ENCODE data around the gene ARHGAP24.
"Not testable (repeated sequence)": the region's sequence is repeated elsewhere in the genome, so short reads cannot be mapped to it uniquely, and the experiment has no call there.

The ARHGAP24 gene

DNA sequence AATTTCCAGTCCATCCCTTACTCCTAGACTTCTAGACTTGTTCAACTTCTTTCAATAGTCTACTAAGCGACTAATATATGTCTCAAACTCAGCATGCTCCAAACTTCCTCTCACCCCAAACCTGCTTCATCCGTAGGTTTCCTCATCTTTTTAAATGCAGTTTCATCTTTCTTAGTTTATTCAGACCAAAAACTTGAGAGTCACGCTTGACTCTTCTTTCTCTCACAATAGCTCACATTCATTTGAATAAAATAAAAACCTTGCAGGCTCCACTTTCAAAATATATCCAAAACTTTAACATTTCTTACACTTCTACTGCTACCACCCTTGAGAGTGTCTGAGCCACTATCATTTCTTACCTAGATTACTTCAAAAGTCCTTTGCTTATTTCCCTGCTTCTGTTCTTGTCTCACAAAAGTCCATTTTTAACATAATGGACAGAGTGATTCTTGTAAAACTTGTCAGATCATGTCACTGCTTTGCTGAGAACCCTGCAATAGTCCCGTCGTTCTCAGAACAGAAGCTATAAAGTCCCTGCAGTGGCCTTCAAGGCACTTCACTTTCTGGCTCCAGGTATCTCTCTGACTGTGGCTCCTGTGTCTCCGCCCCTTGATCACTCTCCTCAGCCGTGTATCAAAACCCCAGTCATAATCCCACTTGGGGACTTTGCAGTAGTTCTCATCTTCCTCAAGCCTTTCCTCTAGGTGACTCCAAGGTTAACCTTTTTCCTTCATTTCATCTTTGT lies 167.6 kb downstream of the ARHGAP24 start:
- no peak for DNase-seq (ENCODE audit: low read depth in 1 of 2, low spot score in 1 of 2)

DNA sequence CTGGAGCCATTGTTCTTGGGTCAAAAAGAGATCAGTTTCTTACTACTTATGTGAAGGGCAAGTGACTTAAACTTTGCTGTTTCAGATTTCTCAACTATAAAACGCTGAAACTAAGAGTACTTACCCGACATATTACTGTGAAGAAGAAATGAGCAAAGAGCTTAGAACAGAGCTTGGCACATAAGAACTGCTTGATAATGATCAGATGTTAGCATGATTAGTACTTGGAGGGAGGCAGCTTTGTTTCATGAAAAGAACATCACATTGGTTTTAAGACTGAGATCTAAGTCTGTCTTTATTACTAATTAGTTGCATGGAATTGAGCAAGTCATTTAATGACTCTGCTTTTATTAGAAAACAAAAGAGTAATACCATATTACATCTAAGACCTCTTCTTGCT lies 169.1 kb downstream of the ARHGAP24 start:
- no peak for DNase-seq (ENCODE audit: low read depth in 1 of 2, low spot score in 1 of 2)

DNA sequence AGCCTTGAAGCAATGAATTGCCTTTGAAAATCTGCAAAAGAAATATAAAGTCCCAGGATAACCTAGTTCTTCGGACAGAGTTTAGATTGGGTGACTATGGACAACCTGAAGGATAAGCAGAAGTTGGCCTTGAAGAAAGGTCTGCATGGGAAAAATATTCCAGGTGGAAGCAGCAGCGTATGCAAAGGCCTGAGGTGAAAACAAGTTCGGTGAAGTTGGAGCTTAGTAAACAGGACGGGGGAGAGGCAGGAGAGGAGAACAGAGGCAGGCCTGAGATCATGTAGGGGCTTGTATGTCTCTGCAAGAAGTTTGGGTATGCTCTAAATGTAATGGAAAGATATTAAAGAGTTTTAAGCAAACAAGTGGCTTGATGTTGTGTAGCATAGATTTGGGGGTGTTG lies 176.0 kb downstream of the ARHGAP24 start:
- no peak for DNase-seq (ENCODE audit: low read depth in 1 of 2, low spot score in 1 of 2)

DNA sequence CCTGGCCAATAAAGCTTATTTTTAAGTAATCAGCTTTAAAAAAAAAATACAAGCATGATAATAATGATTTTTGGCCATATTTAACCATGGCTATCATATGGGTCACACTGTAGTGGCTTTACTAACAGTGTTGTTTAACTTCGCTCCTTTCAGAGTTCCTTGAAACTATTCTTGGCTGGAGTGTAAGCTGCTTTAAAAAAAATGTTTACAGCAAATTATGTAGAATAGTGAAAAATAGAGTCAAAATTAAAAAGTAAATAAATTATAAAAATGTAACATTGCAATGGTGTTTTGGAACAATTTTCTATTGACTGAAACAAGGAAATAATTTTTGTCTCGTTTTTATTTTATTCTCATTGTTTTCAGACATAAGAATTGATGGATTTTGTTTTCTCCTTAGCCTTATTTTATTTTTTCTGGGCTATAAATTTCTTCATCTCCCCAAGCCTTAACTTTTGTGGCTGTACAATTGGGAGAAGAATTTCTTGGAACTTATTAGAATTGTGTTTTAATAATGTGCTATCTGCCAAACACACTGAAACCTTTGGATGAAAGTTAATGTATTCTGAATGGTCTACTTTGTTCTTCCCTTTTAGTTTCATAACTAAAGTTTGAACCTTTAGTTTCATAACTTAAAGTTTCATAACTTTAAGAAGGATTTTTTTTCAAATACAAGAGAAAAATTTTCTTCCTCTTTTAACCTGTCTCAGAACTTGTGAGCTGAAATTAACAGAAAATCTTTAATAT lies 182.0 kb downstream of the ARHGAP24 start:
- DNase-seq (ENCODE audit: low read depth in 1 of 2, low spot score in 1 of 2), result no peak

- no peak for DNase-seq (ENCODE audit: low read depth in 1 of 2, low spot score in 1 of 2)
These were observed 184.0 kb downstream of the ARHGAP24 start for GRCh38 chr4:85658766-85659439.

GRCh38 chr4:85659610-85660218 lies 184.8 kb downstream of the ARHGAP24 start:
- DNase-seq (ENCODE audit: low read depth in 1 of 2, low spot score in 1 of 2), result no peak

DNA sequence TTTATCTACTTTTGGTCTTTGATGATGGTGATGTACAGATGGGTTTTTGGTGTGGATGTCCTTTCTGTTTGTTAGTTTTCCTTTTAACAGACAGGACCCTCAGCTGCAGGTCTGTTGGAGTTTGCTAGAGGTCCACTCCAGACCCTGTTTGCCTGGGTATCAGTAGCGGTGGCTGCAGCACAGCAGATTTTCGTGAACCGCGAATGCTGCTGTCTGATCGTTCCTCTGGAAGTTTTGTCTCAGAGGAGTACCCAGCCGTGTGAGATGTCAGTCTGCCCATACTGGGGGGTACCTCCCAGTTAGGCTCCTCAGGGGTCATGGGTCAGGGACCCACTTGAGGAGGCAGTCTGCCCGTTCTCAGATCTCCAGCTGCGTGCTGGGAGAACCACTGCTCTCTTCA lies 191.7 kb downstream of the ARHGAP24 start:
- DNase-seq (ENCODE audit: low read depth in 1 of 2, low spot score in 1 of 2), result not testable (repeated sequence)

DNA sequence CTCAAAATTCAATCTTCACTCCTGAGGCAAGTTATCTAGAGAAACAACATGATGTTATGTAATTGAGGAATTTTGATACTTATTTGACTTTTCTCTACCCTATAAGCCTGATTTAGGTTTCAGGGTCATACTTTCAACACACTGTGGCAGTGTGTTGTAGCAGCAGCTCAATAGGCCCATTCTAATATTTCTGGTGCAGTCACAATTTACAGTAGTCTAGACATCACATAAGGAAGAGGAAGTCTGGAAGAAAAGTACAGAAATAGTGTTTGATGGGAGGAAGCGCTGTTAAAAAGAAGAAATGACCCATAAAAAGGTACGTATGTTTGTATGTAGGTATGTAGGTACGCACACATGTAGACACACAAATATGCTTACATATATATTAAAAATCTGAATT lies 194.3 kb downstream of the ARHGAP24 start:
- DNase-seq (ENCODE audit: low read depth in 1 of 2, low spot score in 1 of 2), result no peak

GRCh38 chr4:85669992-85670548 lies 195.1 kb downstream of the ARHGAP24 start:
- no peak for DNase-seq (ENCODE audit: low read depth in 1 of 2, low spot score in 1 of 2)

DNA sequence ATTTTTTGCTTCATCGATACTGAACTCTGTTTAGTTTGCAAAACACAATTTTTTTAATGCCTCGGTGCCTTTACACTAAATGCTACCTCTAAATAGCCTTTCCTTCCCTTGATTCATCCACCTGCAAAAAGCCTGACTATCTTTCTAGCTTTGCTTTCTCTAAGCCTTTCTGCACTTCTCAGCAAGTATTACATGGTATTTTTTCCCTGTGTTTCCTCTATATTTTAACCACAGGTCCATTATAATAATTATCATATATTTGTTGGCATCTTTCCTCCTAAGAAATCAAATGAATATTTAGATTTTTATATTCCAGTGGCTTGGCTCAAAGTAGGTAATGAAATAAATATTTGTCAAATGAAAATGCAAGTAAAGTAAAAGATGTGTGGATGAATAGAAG lies 196.2 kb downstream of the ARHGAP24 start:
- DNase-seq (ENCODE audit: low read depth in 1 of 2, low spot score in 1 of 2), result no peak

DNA sequence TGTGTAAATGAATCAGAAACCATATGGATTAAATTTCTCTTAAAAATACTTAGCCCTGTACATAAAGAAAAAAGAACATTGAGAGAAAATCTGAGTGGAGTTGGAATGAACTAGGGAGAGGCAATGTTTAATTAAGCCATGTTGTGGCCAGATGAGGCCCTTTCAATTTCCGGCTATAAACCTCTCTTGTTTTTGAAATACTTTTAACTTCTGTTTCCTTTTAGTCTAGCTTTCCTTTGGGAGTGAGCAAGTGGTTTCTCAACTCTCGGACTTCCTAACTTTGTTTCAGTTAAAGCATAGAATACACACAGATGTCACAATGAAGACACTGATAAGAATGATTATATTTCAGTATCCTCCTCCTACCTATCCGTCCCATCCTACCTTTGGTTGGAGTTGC lies 197.2 kb downstream of the ARHGAP24 start:
- no peak for DNase-seq (ENCODE audit: low read depth in 1 of 2, low spot score in 1 of 2)

DNA sequence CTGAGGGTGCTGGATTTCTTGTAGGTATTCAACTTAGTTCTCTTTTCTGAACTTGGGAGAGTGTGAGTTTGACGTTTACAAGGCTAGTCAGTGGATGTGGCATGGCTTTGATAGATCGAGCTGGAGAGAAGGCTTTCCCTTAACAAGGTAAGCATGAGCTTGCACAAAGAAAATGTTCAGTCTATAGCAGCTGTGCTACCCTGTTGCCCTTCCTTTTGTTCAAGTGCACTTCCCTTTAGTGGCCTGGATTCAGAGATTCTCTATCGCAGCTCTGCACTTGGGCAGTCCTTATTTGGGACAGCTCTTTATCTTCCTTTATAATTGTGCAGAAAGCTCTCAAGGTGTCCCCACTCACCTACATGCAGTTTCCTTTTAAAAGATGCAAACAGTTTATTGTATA lies 198.0 kb downstream of the ARHGAP24 start:
- DNase-seq (ENCODE audit: low read depth in 1 of 2, low spot score in 1 of 2), result no peak

GRCh38 chr4:85673540-85673939 lies 198.6 kb downstream of the ARHGAP24 start:
- no peak for DNase-seq (ENCODE audit: low read depth in 1 of 2, low spot score in 1 of 2)

DNA sequence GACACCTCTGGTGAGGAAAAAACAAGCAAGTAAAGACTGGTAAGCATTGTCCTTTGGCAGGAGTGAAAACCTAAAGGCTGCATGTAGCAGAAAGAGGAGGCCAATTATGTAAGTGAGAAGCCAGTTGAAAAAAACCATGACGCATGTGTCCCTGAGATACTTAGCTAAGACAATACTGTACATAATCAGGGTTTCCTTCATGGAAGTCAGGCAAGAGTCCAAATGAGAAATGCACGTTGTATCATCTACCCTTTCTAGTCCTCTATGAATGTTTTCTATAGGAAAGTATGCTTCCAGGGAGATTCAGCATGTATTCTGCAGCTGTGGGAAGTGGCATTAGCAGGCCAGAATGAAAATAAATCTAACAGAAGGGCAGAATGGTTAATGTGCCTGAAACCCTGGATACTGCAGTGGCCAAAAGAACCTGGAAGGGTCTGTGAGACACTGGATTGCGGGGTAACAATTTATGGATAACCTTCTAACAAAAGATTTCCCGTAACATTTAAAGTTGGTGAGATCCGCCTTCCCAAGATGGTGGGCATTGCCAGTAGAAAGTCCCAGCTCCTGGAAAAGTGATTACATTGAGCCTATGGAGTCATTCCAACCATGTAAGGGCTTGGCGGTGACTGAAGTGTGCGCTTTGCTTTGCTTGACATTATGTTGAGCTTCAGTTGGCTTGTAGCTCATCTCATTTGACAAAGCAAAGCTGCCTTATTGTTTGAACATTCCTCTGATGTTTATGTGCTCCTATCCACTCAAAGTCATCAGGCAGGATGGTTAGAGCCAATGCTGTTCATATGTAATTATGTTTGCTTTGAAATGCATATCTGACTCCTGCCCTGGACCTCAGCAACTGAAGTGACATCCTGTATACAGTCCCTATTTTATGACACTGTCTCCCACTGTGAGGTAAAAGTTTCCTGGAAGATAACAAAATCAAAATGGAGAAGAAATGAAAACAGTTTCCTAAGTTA lies 200.4 kb downstream of the ARHGAP24 start:
- DNase-seq (ENCODE audit: low read depth in 1 of 2, low spot score in 1 of 2), result no peak

- no peak for DNase-seq (ENCODE audit: low read depth in 1 of 2, low spot score in 1 of 2)
These were observed 201.1 kb downstream of the ARHGAP24 start for GRCh38 chr4:85676050-85676425.

DNA sequence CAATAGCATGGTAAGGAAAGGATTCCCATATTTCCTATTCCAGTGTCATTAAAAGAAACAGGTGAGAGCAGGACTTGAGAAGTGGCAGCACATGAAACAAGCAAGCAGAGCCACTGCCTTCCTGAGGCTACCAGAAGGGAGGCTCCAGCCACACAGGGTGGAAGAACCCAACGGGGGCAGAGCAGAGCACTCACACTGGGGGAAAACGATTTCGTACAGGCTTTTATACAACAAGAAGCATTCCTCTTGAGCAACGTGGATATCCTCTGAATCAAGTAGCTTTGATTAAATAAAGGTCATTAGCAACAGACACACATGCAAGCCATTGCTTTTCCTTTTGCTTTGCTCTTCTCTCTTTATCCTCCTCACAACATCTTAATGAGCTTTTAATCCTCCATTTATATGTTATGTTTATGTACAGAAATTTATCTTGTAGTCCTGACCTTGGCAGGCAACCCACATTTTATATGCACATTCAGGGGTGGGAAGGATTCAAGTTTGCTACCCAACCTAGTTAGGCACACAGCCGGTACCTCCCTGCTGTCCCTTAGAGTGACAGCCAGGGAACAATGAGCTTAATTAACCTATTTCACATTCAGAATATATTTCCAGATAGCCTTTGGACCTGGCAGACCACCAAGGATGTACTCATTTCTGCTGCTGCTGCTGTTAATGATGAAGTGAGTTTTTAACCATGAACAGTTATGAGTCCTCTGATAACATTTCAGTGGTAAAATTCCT lies 202.1 kb downstream of the ARHGAP24 start:
- DNase-seq (ENCODE audit: low read depth in 1 of 2, low spot score in 1 of 2), result no peak

DNA sequence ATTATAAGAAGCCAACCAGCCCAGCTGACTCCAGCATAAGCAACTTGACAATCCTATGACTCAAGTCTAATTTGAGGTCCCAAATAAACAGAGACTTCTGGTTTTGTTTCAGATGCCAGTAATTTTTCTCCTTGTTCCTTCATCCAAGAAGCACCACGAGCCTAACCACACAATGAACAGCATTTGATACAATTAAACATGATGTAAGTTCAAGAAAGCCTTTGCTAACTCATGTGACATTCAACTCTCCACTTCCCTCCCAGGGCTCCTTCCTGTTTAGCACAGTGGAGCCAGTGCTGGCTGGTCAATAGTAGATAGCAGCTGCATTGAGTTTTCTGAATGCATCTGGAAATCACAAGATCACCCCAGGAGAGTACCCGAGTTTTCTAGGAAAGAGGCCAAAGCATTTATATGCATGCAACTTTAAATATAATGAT lies 206.3 kb downstream of the ARHGAP24 start:
- DNase-seq (ENCODE audit: low read depth in 1 of 2, low spot score in 1 of 2), result no peak

DNA sequence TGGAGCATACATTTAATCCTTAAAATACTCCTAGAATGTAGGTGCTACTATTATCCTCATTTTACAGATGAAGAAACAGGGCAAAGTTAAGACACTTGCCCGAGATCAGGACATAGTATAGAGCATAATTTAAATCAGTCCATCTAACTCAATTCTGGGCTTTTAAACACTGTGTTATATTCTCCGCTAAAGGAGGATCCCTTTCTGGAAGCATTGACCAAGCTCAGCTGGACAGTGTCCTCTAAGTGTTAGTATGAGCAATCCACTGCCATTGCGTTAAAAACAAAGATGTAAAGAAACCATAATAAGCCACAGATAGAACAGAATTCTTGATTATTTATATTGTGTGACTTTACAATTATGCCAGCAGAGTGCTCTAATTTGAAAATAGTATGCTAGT lies 207.0 kb downstream of the ARHGAP24 start:
- no peak for DNase-seq (ENCODE audit: low read depth in 1 of 2, low spot score in 1 of 2)

DNA sequence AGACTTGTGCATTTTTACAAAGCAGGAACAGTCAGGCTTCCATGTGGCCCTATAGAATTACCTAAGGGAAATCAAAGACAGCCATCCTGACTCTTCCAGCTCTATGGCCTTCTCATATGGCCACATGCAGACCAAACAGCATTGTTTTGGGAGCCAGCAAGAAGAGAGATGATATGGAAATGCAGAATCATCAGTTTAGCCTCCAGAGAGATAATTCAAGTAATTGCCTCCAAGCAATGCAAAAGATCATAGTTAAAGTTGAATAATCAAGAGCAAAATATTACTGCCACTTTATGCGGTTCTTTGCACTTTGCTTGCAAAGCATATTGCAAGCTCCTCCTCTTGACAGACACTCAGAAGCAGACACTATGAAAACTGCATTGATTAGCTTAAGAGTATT lies 207.4 kb downstream of the ARHGAP24 start:
- DNase-seq (ENCODE audit: low read depth in 1 of 2, low spot score in 1 of 2), result no peak

DNA sequence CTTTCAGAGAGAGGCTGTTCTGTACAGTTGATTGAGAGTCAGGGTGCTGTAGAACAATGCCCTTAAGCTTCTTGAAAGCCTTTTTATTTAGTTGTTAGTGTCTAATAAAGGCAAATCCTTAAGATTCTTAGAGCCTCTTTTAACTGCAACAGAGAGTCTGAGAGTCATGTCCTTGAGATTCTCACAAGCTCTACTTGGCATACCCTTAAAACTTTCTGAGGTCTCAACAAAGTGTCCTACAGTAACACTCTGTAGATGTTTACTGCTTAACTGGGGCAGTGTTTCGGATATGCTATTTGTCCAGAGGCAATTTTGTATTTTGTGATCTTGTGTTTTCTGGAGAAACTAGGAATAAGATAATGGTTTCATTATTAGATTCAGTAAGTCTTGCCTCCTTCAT lies 209.7 kb downstream of the ARHGAP24 start:
- no peak for DNase-seq (ENCODE audit: low read depth in 1 of 2, low spot score in 1 of 2)
